Measurements from ENCODE around the gene TLCD5.

Gene TLCD5

DNA sequence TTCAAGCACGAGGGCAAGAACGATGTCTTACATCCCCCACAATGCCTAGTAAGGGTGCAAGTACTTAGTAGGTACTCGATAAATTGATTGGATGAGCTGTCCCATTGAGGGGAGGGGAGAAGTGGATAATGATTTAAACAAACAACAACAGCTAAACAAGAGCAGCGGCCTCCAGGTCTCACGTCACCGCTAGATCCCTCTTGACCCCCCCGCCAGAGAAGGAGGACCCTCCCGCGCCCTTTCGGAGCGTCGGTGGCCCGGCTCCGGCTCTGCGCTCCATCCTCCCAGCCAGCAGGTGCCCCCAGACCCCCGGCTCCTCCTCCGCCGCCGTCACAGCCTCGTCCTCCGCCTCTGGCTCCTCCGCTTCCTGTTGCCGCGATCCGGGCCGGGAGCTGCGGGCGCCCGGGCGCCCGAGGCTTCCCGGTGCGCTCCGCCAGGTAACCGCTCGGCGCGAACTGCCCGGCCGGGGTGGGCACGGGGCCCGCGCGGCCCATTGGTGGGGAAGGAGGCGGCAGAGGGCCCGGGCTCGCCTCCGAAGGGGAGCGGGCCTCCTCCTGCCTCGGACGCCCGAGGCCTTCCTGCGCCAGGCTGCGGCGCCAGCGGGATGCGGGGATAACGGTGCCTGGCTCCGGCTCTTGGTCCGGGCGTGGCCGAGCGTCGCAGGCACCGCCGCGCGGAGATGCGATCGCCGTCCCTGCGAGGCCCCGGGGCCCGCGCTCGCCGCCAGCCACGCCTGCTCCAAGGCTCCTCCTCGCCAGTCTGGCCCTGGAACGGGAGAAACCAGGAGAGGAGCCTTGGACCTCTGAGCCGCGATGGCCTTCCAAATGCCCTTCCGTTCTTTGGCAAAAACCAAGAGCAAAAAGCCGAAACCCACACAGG is at the start of gene TLCD5:
TSS of gene TLCD5 (plus strand) at position 368 of the 879 bp plus-strand sequence. CDS start 2,143 bp downstream, outside the sequence.
- DNase-seq: peak in 43 of 51 donors; percentile 20 to 76 (median 59)

DNA sequence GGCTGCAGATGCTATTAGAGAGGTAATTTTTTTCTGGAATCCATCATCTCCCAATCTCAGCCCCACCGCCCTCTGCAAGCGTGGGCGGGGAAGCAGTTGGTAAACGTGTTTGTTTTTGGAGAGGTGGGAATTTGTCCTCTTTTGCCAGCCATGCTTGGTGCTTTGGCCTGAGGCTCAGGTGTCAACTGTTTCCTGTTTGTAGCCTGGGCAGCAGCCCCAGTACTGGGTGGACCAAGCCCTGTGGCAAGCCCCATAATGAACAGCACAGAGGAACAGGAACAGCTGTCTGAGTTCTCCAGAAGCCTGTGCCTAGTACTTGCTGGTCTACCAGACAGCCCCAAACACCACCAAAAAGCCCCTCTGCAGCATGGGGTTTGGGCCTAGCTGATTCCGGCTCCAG is 45.6 kb upstream of the TLCD5 start:
- no peak for DNase-seq

DNA sequence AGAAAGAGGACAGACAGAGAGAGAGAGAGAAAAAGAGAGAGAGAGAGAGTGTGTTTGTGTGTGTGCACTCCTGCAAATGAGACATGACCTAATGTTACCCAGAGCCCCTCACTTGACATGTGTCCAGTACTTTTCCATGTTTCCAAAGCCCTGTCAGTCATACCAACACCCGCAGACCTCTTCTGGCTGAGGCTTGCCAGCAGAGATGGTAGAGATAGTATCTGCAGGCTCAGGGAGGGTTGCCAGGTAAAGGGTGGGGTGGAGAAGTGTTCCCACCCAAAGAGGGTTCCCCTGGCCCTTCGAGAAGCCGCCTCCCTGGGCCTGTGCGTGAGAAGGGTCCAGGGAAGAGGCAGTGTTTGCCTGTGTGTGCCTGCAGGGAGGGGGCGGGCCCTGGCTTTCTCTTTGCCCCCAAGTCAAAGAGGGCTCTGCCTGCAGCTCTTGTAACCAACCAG is 44.5 kb upstream of the TLCD5 start:
- no peak for DNase-seq

DNA sequence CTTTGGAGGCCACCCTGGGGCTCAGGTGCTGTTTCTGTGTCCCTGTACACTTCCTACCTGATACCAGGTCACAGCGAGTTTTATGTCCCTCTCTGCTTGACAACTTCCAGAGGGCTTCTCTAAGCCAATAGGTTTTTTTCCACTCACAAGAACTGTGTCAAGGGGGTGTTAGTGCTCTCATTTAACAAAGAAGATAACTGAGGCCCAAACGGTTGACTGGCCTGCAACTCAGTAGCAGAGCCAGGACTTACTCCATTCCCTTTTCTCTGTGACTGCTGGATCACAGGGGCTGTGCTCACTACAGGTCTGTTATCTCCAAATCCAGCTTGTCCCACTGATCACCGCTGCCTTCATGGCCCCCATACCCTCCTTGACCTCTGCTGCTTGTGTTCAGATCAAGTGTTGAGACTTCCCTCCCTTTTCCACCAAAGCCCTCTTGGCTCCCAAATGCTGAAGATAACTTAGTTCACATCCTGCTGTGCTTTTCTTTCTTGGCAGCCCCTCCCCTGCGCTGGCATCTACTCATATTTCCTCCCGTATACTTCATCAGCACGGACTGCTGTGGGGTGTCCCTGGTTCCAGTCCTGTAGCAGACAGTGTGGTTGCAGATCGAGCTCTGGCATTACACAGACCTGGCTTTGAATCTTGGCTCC is 43.8 kb upstream of the TLCD5 start:
- DNase-seq: no peak

DNA sequence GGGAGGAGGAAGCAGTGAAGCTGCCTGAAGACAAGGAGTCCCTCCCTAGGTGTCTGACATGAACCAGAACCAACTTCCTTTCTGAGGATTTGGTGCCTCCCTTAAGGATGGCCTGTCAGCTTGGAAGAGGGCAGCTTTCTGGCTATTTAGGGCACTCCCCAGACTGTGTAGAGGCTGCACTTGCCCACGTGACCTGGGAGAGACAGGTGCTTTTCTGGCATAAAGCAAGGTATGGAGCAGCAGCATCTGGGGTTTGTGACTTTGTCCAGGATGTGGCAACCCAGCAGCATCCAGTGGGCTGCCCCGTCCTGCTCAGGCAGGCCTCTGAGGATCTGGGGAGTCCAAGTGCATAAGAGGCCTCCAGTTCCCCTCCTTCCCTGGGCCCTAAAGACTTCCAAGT is 42.0 kb upstream of the TLCD5 start:
- no peak for DNase-seq

DNA sequence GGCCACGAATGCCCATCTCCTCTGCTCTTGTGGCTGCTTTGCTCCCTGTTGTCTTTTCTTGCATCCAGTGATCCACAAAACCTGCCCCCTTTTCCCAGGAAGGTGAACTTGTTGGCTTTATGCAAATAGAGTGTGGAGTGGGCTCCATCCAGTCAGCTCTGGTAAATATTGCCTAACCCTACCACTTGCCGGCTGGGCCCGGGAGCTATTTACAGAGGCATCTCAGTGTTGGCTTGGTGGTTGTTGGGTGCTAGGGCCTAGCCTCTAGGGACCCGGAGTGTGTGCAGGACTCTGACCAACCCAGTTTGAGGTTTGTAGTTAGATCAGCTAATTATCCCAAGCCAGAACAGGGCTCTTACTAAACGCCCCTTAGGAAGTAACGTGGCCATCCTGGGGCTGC is 40.8 kb upstream of the TLCD5 start:
- DNase-seq: no peak

DNA sequence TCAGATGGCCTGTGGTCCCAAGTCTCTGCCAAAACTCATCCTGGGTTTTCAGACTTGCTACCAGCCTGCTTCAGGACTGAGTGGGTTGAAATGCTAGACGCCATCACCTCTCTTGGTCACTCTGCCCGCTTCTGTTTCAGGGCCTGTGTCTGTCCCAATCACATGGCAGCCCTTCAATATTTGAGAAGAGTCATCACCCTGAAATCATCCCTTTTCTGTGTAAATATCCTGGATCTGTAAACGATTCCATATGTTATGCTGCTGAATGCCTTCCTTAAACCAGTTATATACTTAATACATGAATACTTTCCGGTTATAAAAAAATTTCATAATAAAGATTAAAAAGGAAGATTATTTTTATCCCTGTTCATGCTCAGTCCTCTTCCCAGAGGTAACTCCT is 39.8 kb upstream of the TLCD5 start:
- DNase-seq: no peak

DNA sequence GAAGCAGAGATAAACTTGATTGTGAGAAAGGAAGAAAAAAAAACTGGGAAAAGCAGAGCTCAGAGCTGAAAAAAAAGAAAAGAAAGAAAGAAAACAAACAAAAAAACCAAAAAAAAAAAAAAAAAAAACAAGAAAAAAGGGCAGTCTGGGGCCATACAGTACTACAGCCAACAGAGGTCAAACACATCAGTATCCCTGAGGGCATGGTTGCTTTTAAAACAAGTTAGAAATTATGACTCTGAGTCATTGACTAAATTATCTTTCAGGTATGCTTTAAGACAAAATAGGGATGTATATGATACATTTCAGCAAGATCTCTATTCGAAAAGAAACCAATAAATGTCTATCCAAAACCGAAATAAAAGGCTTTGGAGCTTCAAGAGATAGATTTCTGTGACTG is 37.1 kb upstream of the TLCD5 start:
- DNase-seq: no peak

DNA sequence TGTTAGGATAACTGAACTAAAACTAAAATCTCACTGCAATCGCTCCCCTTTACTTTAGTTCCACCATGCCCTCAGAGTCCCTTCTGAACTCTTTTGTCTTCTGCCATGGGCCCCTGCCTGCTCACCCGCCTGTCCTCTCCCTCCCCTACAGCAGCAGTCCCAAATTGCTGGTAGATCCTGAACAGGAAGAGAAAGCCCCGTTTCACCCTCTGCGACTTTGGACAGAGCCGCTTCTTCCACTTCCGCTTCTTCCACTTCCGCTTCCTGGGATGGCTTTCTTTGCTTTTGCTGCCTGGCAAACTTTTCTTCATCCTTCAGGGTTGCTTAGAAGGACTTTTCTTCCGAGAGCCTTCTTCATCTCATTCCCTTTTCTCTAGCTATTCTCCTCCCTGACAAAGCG is 35.7 kb upstream of the TLCD5 start:
- DNase-seq: no peak

DNA sequence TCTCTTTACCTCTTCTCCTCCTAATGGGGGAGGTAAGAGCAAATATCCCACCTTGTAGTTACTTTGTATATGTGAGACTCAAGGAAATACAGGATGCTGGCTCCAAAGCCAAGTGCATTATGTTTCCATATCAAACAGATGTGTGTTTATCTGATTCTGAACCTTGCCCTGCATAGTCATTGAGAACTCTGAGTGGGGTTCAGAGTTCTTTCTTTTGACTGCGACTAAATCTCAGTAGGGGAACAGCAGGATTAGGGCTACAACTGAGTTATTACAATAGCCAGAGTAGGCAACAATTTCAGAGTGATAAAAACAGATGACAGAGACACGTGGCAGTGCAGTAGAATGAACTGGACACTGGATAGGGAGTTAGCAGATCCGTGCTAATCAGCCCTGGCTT is 34.1 kb upstream of the TLCD5 start:
- DNase-seq: no peak

DNA sequence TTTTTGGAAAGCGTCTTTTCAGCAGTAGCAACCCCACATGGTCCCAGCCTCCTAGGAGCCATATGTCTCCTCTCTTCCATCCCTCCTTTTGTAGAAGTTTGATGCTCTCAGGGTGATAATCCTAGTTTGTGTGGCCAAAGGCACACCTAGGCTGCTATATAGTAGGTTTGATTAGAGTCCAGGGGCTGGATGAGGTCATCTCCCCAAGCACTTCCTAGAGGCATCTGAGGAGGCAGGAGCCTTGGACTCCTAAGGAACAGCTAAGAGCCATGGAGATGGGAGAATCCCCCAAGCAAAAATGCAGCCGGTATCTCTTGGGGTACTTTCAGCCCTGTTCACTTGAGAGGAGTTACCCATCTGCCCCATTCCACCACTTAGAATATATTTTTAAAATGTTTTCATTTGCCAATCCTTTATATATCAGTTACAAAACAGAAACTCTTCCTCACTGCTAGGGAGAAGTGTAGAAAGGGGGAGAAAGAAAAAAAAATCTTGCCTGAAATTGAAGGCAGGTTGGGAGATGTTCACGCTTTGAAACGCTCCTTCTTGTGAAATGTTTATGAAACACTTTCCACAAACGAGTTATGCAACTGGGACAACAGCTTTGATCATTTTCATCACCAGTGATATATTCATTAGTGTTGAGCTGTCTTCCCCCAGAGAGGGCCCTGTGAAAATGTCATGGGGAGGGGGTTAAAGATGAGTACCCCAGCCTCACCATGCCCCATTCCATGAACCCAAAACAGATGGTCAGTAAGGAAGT is 31.9 kb upstream of the TLCD5 start:
- no peak for DNase-seq

DNA sequence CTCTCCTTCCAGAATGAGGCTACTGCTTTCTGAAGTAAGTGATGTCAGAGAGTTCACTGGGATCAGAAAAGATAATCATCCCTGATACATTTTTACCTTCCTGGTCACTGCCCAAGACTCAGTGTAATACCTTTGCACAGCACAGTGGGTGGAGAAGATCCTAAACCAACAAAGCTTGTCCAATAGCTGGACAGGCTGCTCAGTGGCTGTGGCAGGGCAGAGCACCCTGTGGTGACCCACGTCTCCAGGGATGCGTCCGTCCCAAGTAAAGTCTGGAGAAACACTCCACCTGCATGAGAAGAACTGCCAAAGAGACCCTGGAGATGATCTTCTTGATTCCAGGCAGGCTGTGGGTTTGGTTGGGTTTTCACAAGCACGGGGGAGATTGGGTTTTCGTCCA is 31.0 kb upstream of the TLCD5 start:
- DNase-seq: no peak

DNA sequence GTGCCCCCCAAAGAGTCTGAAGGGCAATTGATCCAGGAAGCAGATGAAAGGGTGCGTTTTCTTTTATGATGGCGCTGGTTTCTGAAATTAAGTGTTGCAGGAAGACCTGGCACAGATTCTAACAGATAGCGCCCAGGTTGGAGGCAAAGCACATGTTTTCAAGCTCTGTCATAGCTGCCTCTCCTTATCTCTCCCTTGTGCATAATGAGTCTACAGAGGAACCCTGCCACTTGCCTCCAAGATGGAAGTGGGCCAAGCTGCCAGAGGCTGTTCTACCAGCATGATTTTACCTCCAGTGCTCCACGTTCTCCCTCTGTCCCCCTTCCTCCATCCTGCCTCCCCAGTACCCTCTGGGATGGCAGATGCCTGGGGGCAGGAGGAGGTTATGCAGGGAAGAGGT is 30.0 kb upstream of the TLCD5 start:
- DNase-seq: no peak

DNA sequence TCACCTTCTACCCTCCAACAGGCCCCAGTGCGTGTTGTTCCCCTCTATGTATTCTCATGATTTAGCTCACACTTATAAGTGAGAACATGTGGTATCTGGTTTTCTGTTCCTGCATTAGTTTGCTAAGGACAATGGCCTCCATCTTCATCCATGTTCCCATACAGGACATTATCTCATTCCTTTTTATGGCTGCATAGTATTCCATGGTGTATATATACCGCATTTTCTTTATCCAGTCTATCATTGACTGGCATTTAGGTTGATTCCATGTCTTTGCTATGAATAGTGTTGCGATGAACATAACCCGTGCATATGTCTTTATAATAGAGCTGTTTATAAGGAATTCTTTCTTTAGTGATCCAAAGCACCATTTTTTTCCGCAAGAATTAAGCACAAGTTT is 28.5 kb upstream of the TLCD5 start:
- DNase-seq: no peak

DNA sequence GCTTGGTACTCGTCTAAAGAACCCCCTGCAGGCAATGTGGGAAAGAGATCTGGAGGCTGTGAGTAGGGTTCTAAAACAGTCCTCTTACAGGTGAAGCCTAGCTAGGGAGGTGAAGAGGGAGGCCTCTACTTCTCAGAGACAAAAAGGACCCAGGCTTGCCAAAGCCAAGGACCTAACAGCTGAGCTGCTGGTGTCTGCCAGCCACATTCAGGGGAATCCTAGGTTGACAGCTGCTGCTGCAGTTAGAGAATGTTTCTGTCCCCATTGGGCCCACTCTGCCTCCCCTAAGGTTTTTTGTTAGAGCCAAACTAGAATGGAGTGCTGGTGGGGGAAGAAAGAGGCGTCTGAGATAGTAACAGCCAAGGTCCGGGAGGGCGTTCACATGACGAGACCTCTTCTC is 26.6 kb upstream of the TLCD5 start:
- no peak for DNase-seq

DNA sequence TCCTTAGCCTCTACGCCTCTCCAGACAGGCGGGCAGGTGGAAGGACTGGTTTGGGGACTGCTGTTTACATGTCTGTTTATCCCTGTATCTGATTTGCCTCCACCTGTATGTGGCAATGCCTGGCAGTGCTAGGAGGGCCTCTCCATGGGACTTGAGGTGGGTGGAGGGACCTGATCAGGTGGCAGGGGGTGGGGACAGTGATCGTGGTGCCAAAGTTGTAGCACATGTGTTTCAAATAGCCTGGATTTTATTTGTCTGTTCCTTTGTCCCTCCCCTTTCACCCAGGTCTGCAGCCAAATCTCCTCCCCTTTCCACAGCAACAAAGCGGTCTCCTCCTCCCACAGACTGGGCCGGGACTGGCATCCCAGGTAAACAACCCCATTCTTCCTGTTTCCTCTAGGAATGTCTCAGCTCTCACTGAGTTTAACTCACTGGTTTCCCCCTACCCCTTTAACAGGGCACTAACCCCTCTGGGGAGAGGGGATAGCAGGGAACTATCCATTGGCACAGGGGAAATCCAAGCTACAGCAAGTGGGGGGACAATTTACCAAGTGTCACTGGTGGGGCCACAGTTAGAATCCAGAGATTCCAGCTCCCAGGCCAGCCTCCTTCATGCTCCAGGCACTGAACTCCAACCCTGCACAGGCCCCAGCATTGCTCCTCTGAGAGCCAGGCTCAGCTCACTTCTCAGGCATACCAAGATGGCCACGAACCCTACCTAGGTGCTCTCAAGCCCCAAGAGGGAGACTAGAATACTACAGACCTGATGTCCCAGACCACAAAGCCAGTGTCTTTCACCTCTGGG is 22.9 kb upstream of the TLCD5 start:
- DNase-seq: no peak

DNA sequence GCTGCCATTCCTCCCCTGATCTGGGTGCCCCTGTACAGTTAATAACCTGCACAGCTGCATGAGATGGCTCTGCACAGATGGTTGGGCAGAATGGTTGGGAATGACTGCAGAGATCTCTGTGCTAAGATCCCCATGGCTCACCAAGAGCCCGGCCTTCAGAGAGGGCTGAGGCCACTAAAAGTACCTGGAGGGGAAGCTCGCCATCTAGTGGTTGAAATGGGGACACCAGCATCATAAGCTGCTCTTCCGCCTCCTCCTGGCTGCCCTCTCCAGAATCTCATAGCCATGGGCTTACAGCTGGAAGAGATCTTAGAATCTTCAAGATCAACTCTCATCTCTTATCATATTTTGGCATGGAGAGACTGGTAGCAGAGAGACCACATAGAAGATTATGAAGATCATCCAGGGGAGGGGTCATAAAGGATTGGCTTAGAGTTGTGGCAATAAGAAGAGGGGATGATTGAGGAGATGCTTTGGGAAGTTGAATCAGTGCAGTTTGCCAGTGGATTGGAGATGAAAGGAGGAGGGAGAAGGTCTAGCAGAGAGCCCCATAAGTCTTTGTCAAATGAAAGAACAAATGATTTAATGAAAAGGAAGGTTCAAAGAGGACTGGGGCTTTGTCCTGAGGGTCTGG is 22.0 kb upstream of the TLCD5 start:
- DNase-seq: peak in 26 of 51 donors; percentile 4 to 66 (median 22)

DNA sequence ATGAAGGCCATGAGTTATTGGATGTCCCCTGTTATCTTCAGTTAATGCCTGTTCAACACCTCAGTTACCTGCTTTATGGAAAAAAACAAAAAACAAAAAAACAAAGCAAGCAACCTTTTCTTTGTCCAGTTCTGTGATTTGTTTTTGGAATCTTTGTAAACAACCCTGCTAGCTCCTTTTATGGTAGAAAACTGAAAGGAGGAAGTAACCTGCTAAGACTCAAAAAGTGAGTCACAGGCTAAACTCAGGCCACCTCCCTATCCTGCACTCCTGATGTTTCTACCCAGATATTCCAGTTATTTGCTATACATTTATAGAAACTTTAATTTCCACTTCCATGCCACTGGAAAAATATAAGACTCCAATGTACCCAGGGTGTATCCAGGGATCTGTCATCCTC is 20.6 kb upstream of the TLCD5 start:
- no peak for DNase-seq

DNA sequence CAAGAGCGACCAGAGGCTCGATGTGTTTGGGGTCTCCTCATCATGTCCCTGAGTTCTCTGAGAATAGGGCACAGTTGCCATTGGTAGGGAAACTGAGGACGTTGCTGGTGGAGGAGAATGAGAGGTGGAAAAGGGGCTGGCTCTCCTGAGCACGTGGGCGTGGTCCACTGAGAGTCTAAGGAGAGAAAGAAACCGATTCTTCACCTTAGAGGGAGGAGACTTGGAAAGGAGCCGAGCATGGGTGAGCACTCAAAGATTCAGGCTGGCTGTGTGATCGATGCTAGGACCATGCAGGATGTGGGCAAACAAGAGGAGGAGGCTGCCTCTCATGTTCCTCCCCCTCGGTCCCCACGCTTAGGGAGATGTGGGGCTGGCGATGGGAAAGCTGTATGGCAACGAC is 19.8 kb upstream of the TLCD5 start:
- DNase-seq: no peak

DNA sequence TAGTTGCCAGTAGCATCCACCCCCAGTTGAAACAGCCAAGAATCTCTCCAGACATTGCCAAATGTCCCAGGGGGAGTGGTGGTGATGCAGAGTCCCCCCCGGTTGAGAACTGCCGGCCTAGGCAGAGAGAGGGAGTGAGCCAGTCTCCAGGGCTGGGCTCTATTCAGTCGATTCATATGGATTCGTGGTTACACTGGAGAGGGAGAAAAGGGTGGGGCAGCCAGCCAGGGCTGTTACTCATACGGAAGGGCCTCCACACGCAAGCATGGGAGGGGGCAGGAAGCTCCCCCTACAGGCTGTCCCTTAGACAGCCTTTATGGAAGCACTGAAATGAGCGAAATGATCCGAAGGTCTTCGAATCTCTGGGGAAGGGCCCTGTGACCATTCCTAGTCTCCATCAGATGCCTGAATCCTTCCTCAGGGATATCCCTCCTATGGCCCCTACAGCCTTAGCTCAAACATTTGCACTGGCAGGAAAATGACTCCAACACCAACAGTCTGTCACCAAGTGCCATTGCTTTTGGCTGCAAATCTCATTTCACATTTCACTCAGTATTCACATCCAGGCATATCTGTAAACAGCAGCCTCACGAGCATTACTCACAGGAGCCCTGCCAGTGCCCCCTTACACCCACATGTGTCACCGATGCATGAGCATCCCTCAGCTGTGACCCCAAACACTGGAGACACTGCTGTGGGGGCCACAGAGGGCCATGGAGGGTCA is 18.4 kb upstream of the TLCD5 start:
- DNase-seq: peak in 1 of 51 donors; percentile 47
